ENCODE measurements around the gene RNU5B-1. TPM values are rescaled to one million over a fixed set of nuclear protein-coding genes. Genes with fewer than 3 reads are reported as not detected.

RNU5B-1 gene
- total and polyA plus RNA-seq, 9 of the 15 experiments (the other 6 are each of a cell fraction or from before 2014, with no cell fraction given) = 14.2 TPM; not detected in 8

DNA sequence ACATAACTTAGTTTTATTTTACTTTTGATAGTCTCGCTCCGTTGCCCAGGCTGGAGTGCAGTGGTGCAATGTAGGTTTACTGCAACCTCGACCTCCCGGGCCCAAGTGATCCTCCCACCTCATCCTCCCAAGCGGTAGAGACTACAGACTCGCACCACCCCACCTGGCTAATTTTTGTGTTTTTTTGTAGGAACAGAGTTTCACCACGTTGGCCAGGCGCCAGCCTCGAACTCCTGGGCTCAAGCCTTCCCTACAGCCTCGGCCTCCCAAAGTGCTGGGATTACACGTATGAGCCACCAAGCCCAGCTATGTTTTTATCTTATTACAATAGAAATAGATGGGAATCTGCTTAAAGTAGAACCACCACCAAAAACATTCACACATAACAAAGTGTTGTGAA, 5.7 kb upstream of the RNU5B-1 start:
- no peak for TF ChIP-seq ZNF143 (CRISPR knock-in tag; IDR thresholded peaks at IDR 0.05)
- TF ChIP-seq, protein P1, sequence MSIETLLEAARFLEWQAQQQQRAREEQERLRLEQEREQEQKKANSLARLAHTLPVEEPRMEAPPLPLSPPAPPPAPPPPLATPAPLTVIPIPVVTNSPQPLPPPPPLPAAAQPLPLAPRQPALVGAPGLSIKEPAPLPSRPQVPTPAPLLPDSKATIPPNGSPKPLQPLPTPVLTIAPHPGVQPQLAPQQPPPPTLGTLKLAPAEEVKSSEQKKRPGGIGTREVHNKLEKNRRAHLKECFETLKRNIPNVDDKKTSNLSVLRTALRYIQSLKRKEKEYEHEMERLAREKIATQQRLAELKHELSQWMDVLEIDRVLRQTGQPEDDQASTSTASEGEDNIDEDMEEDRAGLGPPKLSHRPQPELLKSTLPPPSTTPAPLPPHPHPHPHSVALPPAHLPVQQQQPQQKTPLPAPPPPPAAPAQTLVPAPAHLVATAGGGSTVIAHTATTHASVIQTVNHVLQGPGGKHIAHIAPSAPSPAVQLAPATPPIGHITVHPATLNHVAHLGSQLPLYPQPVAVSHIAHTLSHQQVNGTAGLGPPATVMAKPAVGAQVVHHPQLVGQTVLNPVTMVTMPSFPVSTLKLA (conservative IDR thresholded peaks at IDR 0.05) = no peak
- peak; percentile 64 for TF ChIP-seq NFIC (IDR thresholded peaks at IDR 0.05)
- TF ChIP-seq RFX1 (IDR thresholded peaks at IDR 0.05) = no peak
- TF ChIP-seq SRSF7 (optimal IDR thresholded peaks at IDR 0.05; ENCODE audit: low read depth, low read length) = no peak
- FAIRE-seq (no peak), DNase-seq (ENCODE audit: extremely low read depth in 1 of 4, low spot score in 3 of 4) (no peak), ATAC-seq (no peak)
- WGBS (ENCODE audit: insufficient coverage, low coverage, missing lambda C conversion rate) = 70% methylated on average over 11 of the region's 11 CpGs
- H3K4me3 ChIP-seq = no peak overlapping the region
- H3K9ac ChIP-seq (ENCODE audit: insufficient read depth in 1 of 2, low read depth in 2 of 2, low read length in 2 of 2) = no peak overlapping the region
- in situ Hi-C loops (cut with MboI) = loop anchor here (5.0 to 10.0 kb wide), 2 partner anchors 111 to 244 kb away; partner anchors contain the start of gene CLPX
- no peaks in the 10 kb centered on the region for H3K9me1 ChIP-seq (ENCODE audit: control insufficient read depth, insufficient read depth, low read length)
- H2AFZ ChIP-seq (ENCODE audit: low read depth, low read length) = no peak overlapping the region
- no peaks in the 10 kb centered on the region for H3K36me3 ChIP-seq (ENCODE audit: control insufficient read depth, insufficient read depth, low read length)
- no peaks in the 10 kb centered on the region for H4K20me1 ChIP-seq (replicated peaks; ENCODE audit: control insufficient read depth, insufficient read depth, low read length)
- H3K27ac ChIP-seq (ENCODE audit: extremely low read depth, low read depth, low read length) = no peak overlapping the region
- BruUV-seq (replicated peaks) = no TSS peak
- intact Hi-C loops (cut with micrococcal nuclease) = no loop called here
- H3K4me2 ChIP-seq (ENCODE audit: insufficient read depth, low read length) = no peak overlapping the region
- CTCF ChIA-PET (ENCODE audit: low intra/inter-chr PET ratio) = no interaction called here
- peaks cover 17% of the 10 kb centered on the region in 2 experiments; a peak in 4 of 5 replicates for H3K4me1 ChIP-seq (replicated peaks in 1 of 2; ENCODE audit: control insufficient read depth in 2 of 2, insufficient read depth in 2 of 2, low read length in 2 of 2)
- POLR2A ChIA-PET = interaction anchor here (2.2 to 3.8 kb wide), 2 partner anchors 13 to 90 kb away, joined by 11 to 30 read pairs; partner anchors contain the start of gene PARP16
- H3K79me2 ChIP-seq (ENCODE audit: control insufficient read depth, insufficient read depth, low read length) = no peaks in the 10 kb centered on the region
- peaks cover 2% of the 10 kb centered on the region; the same call in 1 of the 2 replicates for H3K9me3 ChIP-seq (replicated peaks; ENCODE audit: control insufficient read depth, insufficient read depth, low read depth, low read length)
- no peaks in the 10 kb centered on the region for H3K27me3 ChIP-seq (ENCODE audit: control insufficient read depth in 2 of 2, insufficient read depth in 2 of 2, low read length in 2 of 2)

Measured in K562 (cell line).